Adrenal gland (tissue), 5 donors: ENCODE data around the gene SLC27A6.

Experiments used
- POLR2A ChIP-seq, 2 donors: fragments of 450-650 bp; IDR thresholded peaks; one replicate each; pipeline ENCODE4 v1.6.1; 2017; ENCODE audit warnings: antibody characterized with exemption in 2 of 2, mild to moderate bottlenecking in 2 of 2, moderate library complexity in 1 of 2
- TF ChIP-seq, protein P1 (sequence below), 6 experiments: fragments of 450-650 bp in 4 of 6; fragments of 200-600 bp in 2 of 6; sonication (generic) in 1 of 6; IDR thresholded peaks; 1 replicate in 5 of 6; 2 replicates in 1 of 6; pipeline versions ENCODE4 v1.5.1 to v1.8.0; 2016 to 2021; ENCODE audit warnings: antibody characterized with exemption in 6 of 6, mild to moderate bottlenecking in 2 of 6, moderate library complexity in 1 of 6
- donor health status: DM: no; HTN: no; CAD: no.

DNA sequence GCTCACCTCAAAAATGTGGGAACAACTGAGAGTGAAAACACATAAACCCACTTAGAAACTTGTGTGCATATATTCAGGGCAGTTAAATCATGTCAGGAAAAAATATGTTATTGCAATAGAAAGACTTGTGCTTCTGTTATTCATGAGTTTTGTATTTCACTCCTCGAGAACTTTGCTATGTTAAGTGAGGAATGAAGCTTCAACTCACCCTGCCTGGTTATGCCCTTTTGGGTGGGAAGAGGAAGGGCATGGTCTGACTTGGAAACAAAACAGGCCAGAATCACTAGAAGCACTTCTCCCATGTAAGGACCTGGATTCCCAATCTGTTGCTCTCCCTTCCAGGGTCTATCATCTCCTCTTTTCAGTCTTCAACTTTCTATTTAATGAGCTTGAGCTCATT, 14.5 kb downstream of the SLC27A6 start:
- TF ChIP-seq, protein P1, sequence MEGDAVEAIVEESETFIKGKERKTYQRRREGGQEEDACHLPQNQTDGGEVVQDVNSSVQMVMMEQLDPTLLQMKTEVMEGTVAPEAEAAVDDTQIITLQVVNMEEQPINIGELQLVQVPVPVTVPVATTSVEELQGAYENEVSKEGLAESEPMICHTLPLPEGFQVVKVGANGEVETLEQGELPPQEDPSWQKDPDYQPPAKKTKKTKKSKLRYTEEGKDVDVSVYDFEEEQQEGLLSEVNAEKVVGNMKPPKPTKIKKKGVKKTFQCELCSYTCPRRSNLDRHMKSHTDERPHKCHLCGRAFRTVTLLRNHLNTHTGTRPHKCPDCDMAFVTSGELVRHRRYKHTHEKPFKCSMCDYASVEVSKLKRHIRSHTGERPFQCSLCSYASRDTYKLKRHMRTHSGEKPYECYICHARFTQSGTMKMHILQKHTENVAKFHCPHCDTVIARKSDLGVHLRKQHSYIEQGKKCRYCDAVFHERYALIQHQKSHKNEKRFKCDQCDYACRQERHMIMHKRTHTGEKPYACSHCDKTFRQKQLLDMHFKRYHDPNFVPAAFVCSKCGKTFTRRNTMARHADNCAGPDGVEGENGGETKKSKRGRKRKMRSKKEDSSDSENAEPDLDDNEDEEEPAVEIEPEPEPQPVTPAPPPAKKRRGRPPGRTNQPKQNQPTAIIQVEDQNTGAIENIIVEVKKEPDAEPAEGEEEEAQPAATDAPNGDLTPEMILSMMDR (IDR thresholded peaks at IDR 0.05) = no peak
- TF ChIP-seq POLR2A (IDR thresholded peaks at IDR 0.05) = no peak
